ENCODE results near the gene DBI.

DBI gene

DNA sequence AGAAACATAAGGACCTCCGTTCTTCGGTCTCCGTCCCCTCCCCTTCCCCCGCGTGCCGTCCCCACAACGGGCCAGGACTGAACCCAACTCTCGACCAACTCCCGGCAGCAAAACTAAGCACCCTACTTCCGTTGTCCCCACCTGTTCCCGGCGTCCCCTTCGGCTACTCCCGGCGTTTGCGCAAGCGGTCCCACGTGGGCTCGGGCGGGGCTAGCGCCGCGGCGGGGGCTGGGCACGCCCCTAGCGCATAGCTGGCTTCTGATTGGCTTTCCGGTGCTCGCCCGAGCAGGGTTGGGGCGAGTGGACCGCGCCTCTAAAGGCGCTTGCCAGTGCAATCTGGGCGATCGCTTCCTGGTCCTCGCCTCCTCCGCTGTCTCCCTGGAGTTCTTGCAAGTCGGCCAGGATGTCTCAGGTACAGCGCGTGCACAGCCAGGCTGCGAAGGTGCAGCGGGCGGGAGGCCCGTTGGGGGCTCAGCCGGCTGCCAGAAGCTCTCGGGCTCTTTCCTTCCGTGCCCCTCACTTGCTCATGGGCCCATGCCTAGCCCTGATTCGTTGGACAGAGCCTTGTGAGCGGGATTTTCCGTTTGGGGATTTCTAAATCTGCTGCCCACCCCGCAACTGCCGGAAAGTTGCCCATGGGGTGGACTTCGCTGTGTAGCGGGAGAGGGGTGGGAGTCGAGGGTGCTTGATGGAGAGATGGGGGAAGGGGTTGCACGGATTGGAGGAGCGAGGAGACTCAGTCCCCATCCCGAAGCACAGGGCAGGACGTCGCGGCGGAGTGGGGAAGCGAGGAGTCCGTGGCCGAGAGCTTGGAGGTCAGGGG is at the start of gene DBI, which contains the start of gene C2orf76:
Gene DBI, plus strand, starts transcription at position 329 of the 823 bp plus-strand sequence. Its CDS starts 75 bp downstream, at position 404.
Gene C2orf76, minus strand, starts transcription at position 186 of the 823 bp plus-strand sequence. CDS start 26,875 bp downstream, outside the sequence.
- TF ChIP-seq CTCF (conservative IDR thresholded peaks at IDR 0.05; ENCODE audit: low read length), result no peak
- H3K4me3 ChIP-seq (ENCODE audit: low read length), result peak within 1 kb of the TSS; percentile 97
- peak; percentile 92 for DNase-seq (ENCODE audit: low read depth)

GRCh38 chr2:119317554-119317953 is 49.2 kb upstream of the DBI start:
- no peak for TF ChIP-seq CTCF (conservative IDR thresholded peaks at IDR 0.05; ENCODE audit: low read length)
- no peak for DNase-seq (ENCODE audit: low read depth)
- H3K4me3 ChIP-seq (ENCODE audit: low read length), result no peak overlapping the region

GRCh38 chr2:119319593-119319992 is 47.2 kb upstream of the DBI start:
- no peak for TF ChIP-seq CTCF (conservative IDR thresholded peaks at IDR 0.05; ENCODE audit: low read length)
- no peak overlapping the region for H3K4me3 ChIP-seq (ENCODE audit: low read length)
- no peak for DNase-seq (ENCODE audit: low read depth)

- TF ChIP-seq CTCF (conservative IDR thresholded peaks at IDR 0.05; ENCODE audit: low read length), result no peak
- DNase-seq (ENCODE audit: low read depth), result no peak
- H3K4me3 ChIP-seq (ENCODE audit: low read length), result no peak overlapping the region
Measured at GRCh38 chr2:119323459-119323858, 43.3 kb upstream of the DBI start.

- no peak for TF ChIP-seq CTCF (conservative IDR thresholded peaks at IDR 0.05; ENCODE audit: low read length)
- DNase-seq (ENCODE audit: low read depth), result no peak
- H3K4me3 ChIP-seq (ENCODE audit: low read length), result no peak overlapping the region
Measured at GRCh38 chr2:119324685-119325270, 42.0 kb upstream of the DBI start.

DNA sequence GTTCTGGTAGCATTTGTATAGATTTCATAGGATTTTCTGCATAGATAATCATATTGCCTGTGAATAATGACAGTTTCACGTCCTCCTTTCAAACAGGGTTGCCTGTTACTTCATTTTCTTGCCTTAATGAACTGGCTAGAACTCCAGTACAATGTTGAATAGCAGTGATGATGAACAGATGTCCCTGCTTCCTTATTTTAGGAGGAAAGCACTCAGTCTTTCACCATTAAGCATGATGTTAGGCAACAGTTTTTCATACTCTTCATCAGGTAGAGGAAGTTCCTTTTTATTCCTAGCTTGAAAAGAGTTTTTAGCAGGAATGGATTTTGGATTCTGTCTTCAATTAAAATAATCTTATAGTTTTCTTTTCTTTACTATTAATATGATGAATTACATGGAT is 39.8 kb upstream of the DBI start:
- no peak for TF ChIP-seq CTCF (conservative IDR thresholded peaks at IDR 0.05; ENCODE audit: low read length)
- H3K4me3 ChIP-seq (ENCODE audit: low read length), result no peak overlapping the region
- no peak for DNase-seq (ENCODE audit: low read depth)

- no peak overlapping the region for H3K4me3 ChIP-seq (ENCODE audit: low read length)
- no peak for DNase-seq (ENCODE audit: low read depth)
- TF ChIP-seq CTCF (conservative IDR thresholded peaks at IDR 0.05; ENCODE audit: low read length), result no peak
Measured at GRCh38 chr2:119327431-119327830, 39.3 kb upstream of the DBI start.

All from AG10803 (cell line).